HCT116 (cell line): Measurements from ENCODE around the gene ARSG. TPM values are rescaled to one million over a fixed set of nuclear protein-coding genes. Genes with fewer than 3 reads are reported as not detected.

Experiments
- ATAC-seq: fragments of 200-7000 bp; cut with Tn5 transposase; 2 replicates; pipeline ENCODE4 v1.9.1; 2020; ENCODE audit warnings: mild to moderate bottlenecking, moderate library complexity
- BruUV-seq: library from RNA; stranded (reverse); fragments of 400-500 nt; replicated peaks from 2 replicates; lab custom pipeline; 2021; lab: Mats Ljungman, UMichigan
- CTCF ChIA-PET: fragments of 300-600 bp; sonication (Branson Sonifier 250); formaldehyde crosslinking; loops from one replicate; lab custom pipeline; 2021; ENCODE audit warnings: antibody characterized with exemption; lab: Charles Lee
- POLR2A ChIA-PET: fragments of 300-600, 350-600 bp; sonication (Branson Sonifier 250); formaldehyde crosslinking; loops from one replicate; lab custom pipeline; 2021; ENCODE audit warnings: antibody characterized with exemption; lab: Charles Lee
- RAD21 ChIA-PET, 2 experiments: fragments of 300-600 bp; sonication (Branson Sonifier 250); formaldehyde crosslinking; loops; one replicate each; lab custom pipeline; 2023; ENCODE audit warnings: low total read pairs in 2 of 2; ENCODE audit not compliant: uncharacterized antibody in 2 of 2, unreplicated experiment in 2 of 2, low non-redundant PET in 1 of 2; lab: Charles Lee
- DNase-seq: peaks from one replicate; pipeline ENCODE4 v3.0.0-alpha.2; 2010; ENCODE audit warnings: low read depth, low spot score
- H2AFZ ChIP-seq: fragments of 200-600 bp; shearing (Covaris generic), sonication (generic); 2 replicates; pipeline ENCODE4 v1.6.1; 2017; ENCODE audit warnings: low read depth, mixed run types, mixed read lengths, antibody characterized with exemption, low read length; ENCODE audit not compliant: poor library complexity, severe bottlenecking
- H3K27ac ChIP-seq: 2 replicates; pipeline ENCODE4 v1.5.1; 2012; ENCODE audit warnings: low read depth, low read length
- H3K27me3 ChIP-seq: fragments of 200-600 bp; sonication (generic); 2 replicates; pipeline ENCODE4 v1.6.1; 2016; ENCODE audit warnings: mixed run types, low read length, mixed read lengths; ENCODE audit not compliant: insufficient read depth
- H3K36me3 ChIP-seq, 2 experiments: fragments of 200-500 bp in 1 of 2; fragments of 200-600 bp in 1 of 2; sonication (Bioruptor generic) in 1 of 2; sonication (generic) in 1 of 2; 2 replicates each; pipeline versions ENCODE4 v1.5.1 to v1.6.1; 2014 to 2016; ENCODE audit warnings: low read length in 2 of 2, inconsistent platforms in 1 of 2, mixed read lengths in 1 of 2, mixed run types in 1 of 2; ENCODE audit not compliant: insufficient read depth in 2 of 2, control insufficient read depth in 1 of 2
- H3K4me1 ChIP-seq, 2 experiments: fragments of 200-600 bp in 1 of 2; sonication (generic) in 1 of 2; 2 replicates each; pipeline versions ENCODE4 v1.5.1 to v1.6.1; 2012 to 2017; ENCODE audit warnings: low read length in 2 of 2, inconsistent platforms in 1 of 2, mild to moderate bottlenecking in 1 of 2, mixed read lengths in 1 of 2, mixed run types in 1 of 2, moderate library complexity in 1 of 2; ENCODE audit not compliant: insufficient read depth in 2 of 2, control insufficient read depth in 1 of 2
- H3K4me2 ChIP-seq: fragments of 200-600 bp; sonication (generic); 2 replicates; pipeline ENCODE4 v1.6.1; 2017; ENCODE audit warnings: mixed run types, low read length, mixed read lengths
- H3K4me3 ChIP-seq, 2 experiments: fragments of 200-600 bp in 1 of 2; sonication (generic) in 1 of 2; replicated peaks in 1 of 2; 2 replicates each; pipeline ENCODE4 v1.5.1; 2011 to 2016; ENCODE audit warnings: low read length in 2 of 2, control low read depth in 1 of 2, low read depth in 1 of 2, mild to moderate bottlenecking in 1 of 2, mixed read lengths in 1 of 2, mixed run types in 1 of 2
- H3K79me2 ChIP-seq: fragments of 200-600 bp; sonication (generic); 2 replicates; pipeline ENCODE4 v1.6.1; 2017; ENCODE audit warnings: mild to moderate bottlenecking, mixed run types, low read length, moderate library complexity, mixed read lengths; ENCODE audit not compliant: insufficient read depth
- H3K9ac ChIP-seq: fragments of 200-600 bp; sonication (generic); 2 replicates; pipeline ENCODE4 v1.6.1; 2016; ENCODE audit warnings: low read length, mixed read lengths
- H3K9me2 ChIP-seq: fragments of 200-600 bp; sonication (generic), shearing (Covaris generic); 2 replicates; pipeline ENCODE4 v1.6.1; 2017; ENCODE audit warnings: mixed run types, mild to moderate bottlenecking, moderate library complexity; ENCODE audit not compliant: insufficient read depth
- H3K9me3 ChIP-seq, 2 experiments: fragments of 200-500 bp in 1 of 2; fragments of 200-600 bp in 1 of 2; sonication (Bioruptor generic) in 1 of 2; sonication (generic) in 1 of 2; 2 replicates each; pipeline ENCODE4 v1.6.1; 2014 to 2017; ENCODE audit warnings: low read length in 2 of 2, mixed read lengths in 2 of 2, inconsistent platforms in 1 of 2, low read depth in 1 of 2, mild to moderate bottlenecking in 1 of 2, mixed run types in 1 of 2, moderate library complexity in 1 of 2; ENCODE audit not compliant: control insufficient read depth in 1 of 2, insufficient read depth in 1 of 2
- H4K20me1 ChIP-seq: fragments of 200-600 bp; sonication (generic), shearing (Covaris generic); 2 replicates; pipeline ENCODE4 v1.6.1; 2017; ENCODE audit warnings: mixed run types, mild to moderate bottlenecking, moderate library complexity; ENCODE audit not compliant: insufficient read depth
- CEBPB ChIP-seq: IDR thresholded peaks from 2 replicates; pipeline ENCODE4 v1.6.1; 2012; ENCODE audit warnings: low read depth
- EGR1 ChIP-seq: IDR thresholded peaks from 2 replicates; pipeline ENCODE4 v1.6.1; 2012; ENCODE audit warnings: low read depth
- EZH2 ChIP-seq: fragments of 200-600 bp; sonication (generic); IDR thresholded peaks from 2 replicates; pipeline ENCODE4 v1.6.1; 2017; ENCODE audit warnings: antibody characterized with exemption, mixed run types
- FOSL1 ChIP-seq: IDR thresholded peaks from 2 replicates; pipeline ENCODE4 v1.6.1; 2012; ENCODE audit warnings: low read depth
- JUND ChIP-seq: IDR thresholded peaks from 2 replicates; pipeline ENCODE4 v1.6.1; 2012
- POLR2A ChIP-seq: IDR thresholded peaks from 2 replicates; pipeline ENCODE4 v1.7.0; 2011; ENCODE audit warnings: borderline replicate concordance; ENCODE audit not compliant: insufficient read depth, insufficient read length; ENCODE audit errors: extremely low read depth
- POLR2AphosphoS5 ChIP-seq: IDR thresholded peaks from 2 replicates; pipeline ENCODE4 v1.6.1; 2011; ENCODE audit warnings: mild to moderate bottlenecking, low read depth, low read length, moderate library complexity
- RAD21 ChIP-seq: IDR thresholded peaks from 2 replicates; pipeline ENCODE4 v1.6.1; 2012; ENCODE audit warnings: low read depth, mild to moderate bottlenecking
- SIN3A ChIP-seq: IDR thresholded peaks from 2 replicates; pipeline ENCODE4 v1.6.1; 2012; ENCODE audit warnings: low read depth
- SP1 ChIP-seq: IDR thresholded peaks from 2 replicates; pipeline ENCODE4 v1.6.1; 2012; ENCODE audit warnings: low read depth
- SRF ChIP-seq: IDR thresholded peaks from 2 replicates; pipeline ENCODE4 v1.6.1; 2012; ENCODE audit warnings: low read depth
- TCF7L2 ChIP-seq: IDR thresholded peaks from 2 replicates; pipeline ENCODE4 v1.7.0; 2011; ENCODE audit warnings: borderline replicate concordance, inconsistent platforms; ENCODE audit not compliant: insufficient read depth, insufficient read length; ENCODE audit errors: extremely low read depth
- YY1 ChIP-seq: IDR thresholded peaks from 2 replicates; pipeline ENCODE4 v1.6.1; 2011; ENCODE audit warnings: low read length, low read depth, moderate library complexity, mild to moderate bottlenecking; ENCODE audit not compliant: insufficient replicate concordance; ENCODE audit errors: extremely low read depth
- ZFX ChIP-seq: fragments of 450-650 bp; IDR thresholded peaks from 2 replicates; pipeline ENCODE4 v1.6.1; 2017
- intact Hi-C: fragments of 100-400 bp; cut with micrococcal nuclease; formaldehyde crosslinking; loops from 2 replicates; pipeline ENCODE4 v1.10.0; 2022
- total RNA-seq: library from RNA; stranded (reverse); gene quantifications from one replicate; pipeline ENCODE4 v1.2.1, GENCODE V29; 2021; ENCODE audit not compliant: unreplicated experiment
- TF ChIP-seq, protein P1 (sequence below): IDR thresholded peaks from 2 replicates; pipeline ENCODE4 v1.6.1; 2011; ENCODE audit warnings: mild to moderate bottlenecking, low read length, moderate library complexity; ENCODE audit not compliant: insufficient replicate concordance; ENCODE audit errors: extremely low read depth
- TF ChIP-seq, protein P2 (sequence below): IDR thresholded peaks from 2 replicates; pipeline ENCODE4 v1.6.1; 2012
- TF ChIP-seq, protein P3 (sequence below), 3 experiments: fragments of 200-600 bp in 1 of 3; sonication (generic) in 1 of 3; IDR thresholded peaks in 2 of 3; conservative IDR thresholded peaks in 1 of 3; 2 replicates each; pipeline ENCODE4 v1.5.1; 2012 to 2017; ENCODE audit warnings: low read depth in 2 of 3, low read length in 2 of 3, antibody characterized with exemption in 1 of 3, borderline replicate concordance in 1 of 3, control low read depth in 1 of 3, mild to moderate bottlenecking in 1 of 3, mixed read lengths in 1 of 3, mixed run types in 1 of 3, moderate library complexity in 1 of 3; ENCODE audit not compliant: insufficient read depth in 1 of 3
- TF ChIP-seq, protein P4 (sequence below): IDR thresholded peaks from 2 replicates; pipeline ENCODE4 v1.6.1; 2012; ENCODE audit warnings: low read depth

The ARSG gene
- total RNA-seq, 1 experiment from 2014 or later: 17.1 TPM

DNA sequence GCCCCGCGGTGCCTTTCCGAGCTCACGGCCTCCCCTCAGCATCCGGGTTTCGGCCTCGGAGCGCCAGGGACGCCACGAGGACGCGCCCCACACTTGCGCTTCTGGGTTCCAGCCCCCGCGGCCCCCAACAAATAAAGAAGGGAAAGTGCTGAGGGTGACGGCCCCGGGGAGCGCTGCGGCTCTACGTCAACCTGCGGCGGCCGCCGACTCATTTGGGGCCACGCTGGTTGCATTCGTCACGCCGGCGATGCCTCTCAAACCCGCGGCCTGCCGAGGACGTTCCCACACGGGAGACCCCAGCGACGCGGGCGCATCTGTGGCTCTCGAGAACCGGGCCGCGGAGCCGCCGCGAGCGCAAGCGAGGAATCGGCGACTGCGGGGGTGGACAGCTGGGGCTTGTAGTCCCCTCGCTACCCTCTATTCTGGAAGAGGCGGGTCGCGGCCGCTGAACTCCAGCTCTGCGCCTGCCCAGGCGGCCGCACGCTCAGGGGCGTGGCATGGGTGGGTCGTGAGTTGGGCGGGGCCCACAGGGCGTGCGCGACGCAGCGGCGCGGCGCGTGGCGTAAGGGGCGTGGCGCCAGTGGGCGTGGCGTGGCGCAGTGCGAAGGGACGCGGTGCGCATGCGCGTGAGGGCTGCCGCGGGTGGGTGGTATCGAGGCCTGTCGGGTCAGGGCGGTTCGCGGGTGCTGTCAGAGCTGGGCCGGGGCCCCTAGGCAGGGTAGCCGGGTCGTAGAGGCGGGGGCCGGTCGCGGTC, 43.7 kb upstream of the ARSG start, which contains the start of gene AMZ2:
Gene AMZ2, plus strand, starts transcription at position 599 of the 754 bp plus-strand sequence. CDS start 2,145 bp downstream, outside the sequence.
- no peak within 1 kb of the TSS for H2AFZ ChIP-seq
- TF ChIP-seq TCF7L2: no peak
- TF ChIP-seq, protein P1, sequence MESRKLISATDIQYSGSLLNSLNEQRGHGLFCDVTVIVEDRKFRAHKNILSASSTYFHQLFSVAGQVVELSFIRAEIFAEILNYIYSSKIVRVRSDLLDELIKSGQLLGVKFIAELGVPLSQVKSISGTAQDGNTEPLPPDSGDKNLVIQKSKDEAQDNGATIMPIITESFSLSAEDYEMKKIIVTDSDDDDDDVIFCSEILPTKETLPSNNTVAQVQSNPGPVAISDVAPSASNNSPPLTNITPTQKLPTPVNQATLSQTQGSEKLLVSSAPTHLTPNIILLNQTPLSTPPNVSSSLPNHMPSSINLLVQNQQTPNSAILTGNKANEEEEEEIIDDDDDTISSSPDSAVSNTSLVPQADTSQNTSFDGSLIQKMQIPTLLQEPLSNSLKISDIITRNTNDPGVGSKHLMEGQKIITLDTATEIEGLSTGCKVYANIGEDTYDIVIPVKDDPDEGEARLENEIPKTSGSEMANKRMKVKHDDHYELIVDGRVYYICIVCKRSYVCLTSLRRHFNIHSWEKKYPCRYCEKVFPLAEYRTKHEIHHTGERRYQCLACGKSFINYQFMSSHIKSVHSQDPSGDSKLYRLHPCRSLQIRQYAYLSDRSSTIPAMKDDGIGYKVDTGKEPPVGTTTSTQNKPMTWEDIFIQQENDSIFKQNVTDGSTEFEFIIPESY: peak; percentile 19
- TF ChIP-seq, protein P2, sequence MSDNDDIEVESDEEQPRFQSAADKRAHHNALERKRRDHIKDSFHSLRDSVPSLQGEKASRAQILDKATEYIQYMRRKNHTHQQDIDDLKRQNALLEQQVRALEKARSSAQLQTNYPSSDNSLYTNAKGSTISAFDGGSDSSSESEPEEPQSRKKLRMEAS: peak; percentile 81
- no peak for TF ChIP-seq EZH2
- peak; percentile 93 for TF ChIP-seq ZFX
- peak; percentile 88 for TF ChIP-seq SP1
- no peak for TF ChIP-seq YY1
- peak; percentile 5; the same call in 1 of the 2 replicates for TF ChIP-seq RAD21
- peak; percentile 96 for TF ChIP-seq POLR2A
- TF ChIP-seq SIN3A: peak; percentile 94
- TF ChIP-seq SRF: no peak
- TF ChIP-seq FOSL1: no peak
- TF ChIP-seq, protein P3, sequence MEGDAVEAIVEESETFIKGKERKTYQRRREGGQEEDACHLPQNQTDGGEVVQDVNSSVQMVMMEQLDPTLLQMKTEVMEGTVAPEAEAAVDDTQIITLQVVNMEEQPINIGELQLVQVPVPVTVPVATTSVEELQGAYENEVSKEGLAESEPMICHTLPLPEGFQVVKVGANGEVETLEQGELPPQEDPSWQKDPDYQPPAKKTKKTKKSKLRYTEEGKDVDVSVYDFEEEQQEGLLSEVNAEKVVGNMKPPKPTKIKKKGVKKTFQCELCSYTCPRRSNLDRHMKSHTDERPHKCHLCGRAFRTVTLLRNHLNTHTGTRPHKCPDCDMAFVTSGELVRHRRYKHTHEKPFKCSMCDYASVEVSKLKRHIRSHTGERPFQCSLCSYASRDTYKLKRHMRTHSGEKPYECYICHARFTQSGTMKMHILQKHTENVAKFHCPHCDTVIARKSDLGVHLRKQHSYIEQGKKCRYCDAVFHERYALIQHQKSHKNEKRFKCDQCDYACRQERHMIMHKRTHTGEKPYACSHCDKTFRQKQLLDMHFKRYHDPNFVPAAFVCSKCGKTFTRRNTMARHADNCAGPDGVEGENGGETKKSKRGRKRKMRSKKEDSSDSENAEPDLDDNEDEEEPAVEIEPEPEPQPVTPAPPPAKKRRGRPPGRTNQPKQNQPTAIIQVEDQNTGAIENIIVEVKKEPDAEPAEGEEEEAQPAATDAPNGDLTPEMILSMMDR (IDR thresholded peaks at IDR 0.05 in 2 of 3, conservative IDR thresholded peaks at IDR 0.05 in 1 of 3; ENCODE audit: borderline replicate concordance in 1 of 3, insufficient read depth in 1 of 3, low read depth in 2 of 3, low read length in 2 of 3): no peak
- TF ChIP-seq EGR1: peak; percentile 98
- TF ChIP-seq, protein P4, sequence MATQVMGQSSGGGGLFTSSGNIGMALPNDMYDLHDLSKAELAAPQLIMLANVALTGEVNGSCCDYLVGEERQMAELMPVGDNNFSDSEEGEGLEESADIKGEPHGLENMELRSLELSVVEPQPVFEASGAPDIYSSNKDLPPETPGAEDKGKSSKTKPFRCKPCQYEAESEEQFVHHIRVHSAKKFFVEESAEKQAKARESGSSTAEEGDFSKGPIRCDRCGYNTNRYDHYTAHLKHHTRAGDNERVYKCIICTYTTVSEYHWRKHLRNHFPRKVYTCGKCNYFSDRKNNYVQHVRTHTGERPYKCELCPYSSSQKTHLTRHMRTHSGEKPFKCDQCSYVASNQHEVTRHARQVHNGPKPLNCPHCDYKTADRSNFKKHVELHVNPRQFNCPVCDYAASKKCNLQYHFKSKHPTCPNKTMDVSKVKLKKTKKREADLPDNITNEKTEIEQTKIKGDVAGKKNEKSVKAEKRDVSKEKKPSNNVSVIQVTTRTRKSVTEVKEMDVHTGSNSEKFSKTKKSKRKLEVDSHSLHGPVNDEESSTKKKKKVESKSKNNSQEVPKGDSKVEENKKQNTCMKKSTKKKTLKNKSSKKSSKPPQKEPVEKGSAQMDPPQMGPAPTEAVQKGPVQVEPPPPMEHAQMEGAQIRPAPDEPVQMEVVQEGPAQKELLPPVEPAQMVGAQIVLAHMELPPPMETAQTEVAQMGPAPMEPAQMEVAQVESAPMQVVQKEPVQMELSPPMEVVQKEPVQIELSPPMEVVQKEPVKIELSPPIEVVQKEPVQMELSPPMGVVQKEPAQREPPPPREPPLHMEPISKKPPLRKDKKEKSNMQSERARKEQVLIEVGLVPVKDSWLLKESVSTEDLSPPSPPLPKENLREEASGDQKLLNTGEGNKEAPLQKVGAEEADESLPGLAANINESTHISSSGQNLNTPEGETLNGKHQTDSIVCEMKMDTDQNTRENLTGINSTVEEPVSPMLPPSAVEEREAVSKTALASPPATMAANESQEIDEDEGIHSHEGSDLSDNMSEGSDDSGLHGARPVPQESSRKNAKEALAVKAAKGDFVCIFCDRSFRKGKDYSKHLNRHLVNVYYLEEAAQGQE: no peak
- no peak for TF ChIP-seq JUND
- no peak for TF ChIP-seq CEBPB
- peak; percentile 96 for TF ChIP-seq POLR2AphosphoS5

More for the DNA sequence above, 43.7 kb upstream of the ARSG start, which contains the start of gene AMZ2:
- no peaks in the 10 kb centered on the region for H3K27me3 ChIP-seq
- H3K9ac ChIP-seq: peak within 1 kb of the TSS; percentile 90
- H3K27ac ChIP-seq: peak within 1 kb of the TSS; percentile 91
- H3K4me1 ChIP-seq: peaks cover 14 to 29% of the 10 kb centered on the region in 2 experiments; a peak in 3 of 4 replicates
- peaks cover 0 to 9% of the 10 kb centered on the region in 2 experiments; a peak in 3 of 4 replicates for H3K36me3 ChIP-seq
- H4K20me1 ChIP-seq: no peaks in the 10 kb centered on the region
- peak; percentile 95 for ATAC-seq
- POLR2A ChIA-PET: interaction anchor here (0.8 to 1.8 kb wide), 7 partner anchors 10 to 210 kb away, joined by 3 to 6 read pairs (median 4); no protein-coding TSS in a partner anchor
- no peaks in the 10 kb centered on the region for H3K9me2 ChIP-seq
- no peaks in the 10 kb centered on the region for H3K9me3 ChIP-seq
- peak within 1 kb of the TSS; percentile 62 to 67 for H3K4me3 ChIP-seq
- CTCF ChIA-PET: interaction anchor here (0.6 to 2.9 kb wide), 5 partner anchors 47 to 185 kb away, joined by 3 to 9 read pairs (median 3); no protein-coding TSS in a partner anchor
- BruUV-seq: TSS peak; percentile 80
- peak; percentile 88 for DNase-seq
- H3K79me2 ChIP-seq: peaks cover 12% of the 10 kb centered on the region
- RAD21 ChIA-PET: interaction anchor here (0.7 to 1.1 kb wide), 3 partner anchors 66 to 188 kb away, joined by 3 to 6 read pairs (median 4); no protein-coding TSS in a partner anchor
- peak within 1 kb of the TSS; percentile 79 for H3K4me2 ChIP-seq
- intact Hi-C loops: loop anchor here (1.0 to 5.0 kb wide), 2 partner anchors 42 to 190 kb away; no protein-coding TSS in a partner anchor
